GM18511 (cell line): Measurements from ENCODE around the gene CYTH1.
"Not testable (repeated sequence)": the region's sequence is repeated elsewhere in the genome, so short reads cannot be mapped to it uniquely, and the experiment has no call there.

ENCODE experiments used
- ATAC-seq: cut with Tn5 transposase; IDR thresholded peaks from one replicate; pipeline ENCODE4 v1.9.1; 2021; ENCODE audit warnings: mild to moderate bottlenecking, moderate library complexity; ENCODE audit not compliant: unreplicated experiment

Gene CYTH1

DNA sequence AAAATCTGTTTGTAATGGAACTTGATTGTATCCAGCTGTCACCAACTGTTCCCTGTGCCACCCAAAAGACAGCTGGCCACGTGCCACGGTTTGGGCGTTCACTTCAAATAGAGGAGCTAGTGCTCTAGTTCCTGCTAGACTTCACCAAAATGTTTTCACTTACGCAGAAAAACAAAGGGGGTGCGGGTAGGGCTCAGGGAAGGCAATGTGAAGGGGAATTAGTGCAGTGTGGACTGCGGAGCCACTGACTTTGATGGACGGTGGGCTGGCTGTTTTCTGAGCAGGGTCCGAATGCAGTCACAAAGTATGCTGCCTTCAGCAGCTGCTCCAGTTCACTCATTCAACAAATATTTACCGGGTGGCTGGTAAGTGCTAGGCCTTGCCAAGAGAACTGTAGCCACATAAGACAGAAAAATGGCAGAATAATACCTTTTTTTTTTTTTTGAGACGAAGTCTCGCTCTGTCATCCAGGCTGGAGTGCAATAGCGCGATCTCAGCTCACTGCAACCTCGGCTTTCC lies 7.6 kb upstream of the CYTH1 start:
- ATAC-seq: no peak

DNA sequence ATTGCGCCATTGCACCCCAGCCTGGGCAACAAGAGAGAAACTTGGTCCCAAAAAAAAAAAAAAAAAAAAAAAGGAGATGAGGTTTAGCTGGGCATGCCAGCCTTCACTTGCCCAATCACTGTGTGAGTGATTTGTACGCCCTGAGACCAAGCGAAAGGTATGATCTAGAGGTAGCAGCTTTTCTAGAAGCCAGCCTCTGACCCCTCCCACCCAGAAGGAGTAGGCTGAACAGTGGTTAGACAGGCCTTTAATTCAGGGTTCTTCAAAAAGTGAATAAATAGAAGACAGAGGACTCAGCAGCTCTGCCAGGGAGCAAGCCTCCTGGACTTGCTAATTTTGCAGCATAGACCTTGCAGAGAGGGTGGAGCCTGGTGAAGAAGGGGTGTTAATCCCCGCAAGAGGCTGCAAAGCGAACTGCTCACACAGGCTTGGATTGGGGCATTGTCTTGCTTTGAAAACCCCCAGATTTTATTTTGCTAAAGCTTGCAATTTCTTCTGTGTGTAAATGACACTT lies 7.1 kb upstream of the CYTH1 start:
- no peak for ATAC-seq

DNA sequence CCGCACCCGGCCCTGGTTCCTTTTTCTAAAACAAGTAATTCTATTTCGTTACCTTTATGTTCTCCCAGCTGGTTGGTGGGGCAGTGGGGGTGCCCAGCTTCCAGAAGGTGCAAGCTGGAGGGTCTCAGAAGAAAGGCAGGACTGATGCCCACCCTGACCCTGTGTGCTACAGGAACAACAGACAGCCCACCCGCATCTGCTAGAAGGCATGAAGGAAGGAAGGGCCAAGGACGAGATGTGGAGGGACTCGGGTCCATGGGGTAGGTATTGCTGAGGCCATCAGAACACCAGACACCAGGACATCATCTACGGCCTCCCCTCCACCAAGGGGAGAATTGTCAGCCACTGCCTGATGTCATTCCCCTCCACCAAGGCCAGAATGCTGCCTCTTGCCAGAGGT lies 6.4 kb upstream of the CYTH1 start:
- ATAC-seq: no peak

DNA sequence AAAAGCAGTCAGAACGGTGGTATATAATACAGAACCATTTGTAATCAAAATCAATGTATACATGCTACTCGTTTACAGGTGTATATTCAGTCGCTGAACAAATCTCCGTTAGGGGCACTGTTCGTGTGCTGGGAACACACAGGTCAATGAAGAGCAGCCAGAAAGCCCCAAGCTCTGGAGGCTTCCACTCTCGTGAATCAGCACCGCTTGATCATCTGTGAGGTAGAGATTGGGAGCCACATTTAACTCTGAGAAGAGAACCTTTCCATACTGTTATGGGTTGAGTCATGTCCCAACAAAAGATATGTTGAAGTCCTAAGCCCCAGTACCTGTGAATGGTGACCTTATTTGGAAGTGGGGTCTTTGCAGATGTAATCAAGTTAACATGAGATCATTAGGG lies 5.4 kb upstream of the CYTH1 start:
- no peak for ATAC-seq

DNA sequence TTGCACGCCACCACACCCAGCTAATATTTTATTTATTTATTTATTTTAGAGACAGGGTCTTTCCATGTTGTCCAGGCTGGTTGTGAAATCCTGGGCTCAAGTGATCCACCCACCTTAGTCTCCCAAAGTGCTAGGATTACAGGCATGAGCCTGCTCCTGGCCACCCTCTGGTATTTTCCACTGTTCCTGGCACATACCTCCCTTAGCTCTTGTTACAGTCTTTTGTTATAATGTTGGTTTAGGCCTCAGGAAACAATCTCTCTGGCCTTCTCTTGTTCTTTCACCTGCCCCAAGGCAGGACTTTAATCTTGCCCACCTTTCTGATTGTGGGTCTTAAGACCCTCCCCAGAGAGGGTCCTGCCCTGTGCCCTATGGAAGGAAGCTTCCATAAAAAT lies 3.6 kb upstream of the CYTH1 start:
- no peak for ATAC-seq

DNA sequence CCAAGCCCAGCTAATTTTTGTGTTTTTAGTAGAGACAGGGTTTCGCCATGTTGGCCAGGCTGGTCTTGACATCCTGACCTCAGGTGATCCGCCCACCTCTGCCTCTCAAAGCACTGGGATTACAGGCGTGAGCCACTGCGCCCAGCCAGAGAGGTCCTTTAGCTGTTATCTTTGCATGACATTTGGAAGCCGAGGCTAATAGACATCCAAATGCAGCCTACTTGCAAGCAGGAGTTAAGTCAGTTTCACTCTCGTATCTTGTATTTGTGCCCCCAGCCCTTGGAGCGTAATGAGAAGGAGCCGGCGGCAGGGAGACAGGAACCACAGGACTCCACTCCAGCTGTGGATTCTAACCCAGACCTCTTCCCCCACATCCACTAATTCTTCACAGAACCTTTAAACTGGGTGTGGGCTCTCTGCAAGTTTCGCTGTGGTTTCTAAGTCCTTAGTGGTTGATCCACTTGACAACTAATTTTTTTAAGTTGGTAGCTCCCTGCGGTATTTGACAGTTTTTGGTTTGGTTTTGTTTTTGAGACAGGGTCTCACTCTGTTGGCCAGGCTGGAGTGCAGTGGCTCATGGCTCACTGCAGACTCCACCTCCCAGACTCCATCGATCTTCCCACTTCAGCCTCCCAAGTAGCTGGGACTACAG lies 3.1 kb upstream of the CYTH1 start:
- ATAC-seq: no peak

DNA sequence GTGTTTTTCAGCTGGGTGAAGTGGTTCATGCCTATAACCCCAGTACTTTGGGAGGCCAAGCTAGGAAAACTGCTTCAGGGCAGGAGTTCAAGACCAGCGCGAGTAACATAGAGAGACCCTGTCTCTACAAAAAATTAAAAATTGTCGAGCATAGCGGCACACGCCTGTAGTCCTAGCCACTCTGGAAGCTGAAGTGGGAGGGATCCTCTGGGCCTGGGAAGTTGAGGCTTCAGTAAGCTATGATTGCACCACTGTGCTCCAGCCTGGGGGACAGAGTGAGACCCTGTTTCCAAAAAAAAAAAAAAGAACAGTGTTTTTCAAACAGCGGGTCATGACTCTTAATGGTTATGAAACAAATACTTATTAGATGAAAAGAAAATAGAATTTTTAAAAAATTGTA lies 2.3 kb upstream of the CYTH1 start:
- ATAC-seq: no peak

DNA sequence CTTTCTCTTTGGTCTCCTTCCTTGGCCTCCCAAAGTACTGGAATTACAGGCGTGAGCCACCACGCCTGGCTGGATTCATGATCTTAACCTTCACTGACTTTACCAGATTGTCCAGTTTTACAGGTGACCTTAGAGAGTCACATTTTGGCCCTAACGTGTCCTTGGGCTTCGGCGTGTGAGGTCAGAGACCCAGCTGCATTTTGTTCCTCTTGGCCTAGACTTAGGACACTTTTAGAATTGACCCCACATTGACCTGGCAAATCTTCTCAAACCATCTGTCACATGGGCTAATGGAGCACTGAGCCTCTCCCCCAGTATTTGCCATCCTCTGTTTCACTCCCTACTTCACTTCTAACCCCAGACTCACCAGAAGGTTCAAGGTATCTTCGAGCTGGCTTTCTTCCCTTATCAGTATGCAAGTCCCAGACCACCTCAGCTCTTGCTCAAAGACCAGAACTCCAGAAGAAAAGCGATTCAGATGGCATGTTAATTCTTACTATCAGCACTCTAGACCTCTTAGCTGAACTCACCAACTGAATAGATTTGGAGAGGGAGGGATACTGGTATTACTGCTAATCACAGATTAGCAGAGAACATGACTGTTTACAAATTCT lies 1.7 kb upstream of the CYTH1 start:
- ATAC-seq: no peak

DNA sequence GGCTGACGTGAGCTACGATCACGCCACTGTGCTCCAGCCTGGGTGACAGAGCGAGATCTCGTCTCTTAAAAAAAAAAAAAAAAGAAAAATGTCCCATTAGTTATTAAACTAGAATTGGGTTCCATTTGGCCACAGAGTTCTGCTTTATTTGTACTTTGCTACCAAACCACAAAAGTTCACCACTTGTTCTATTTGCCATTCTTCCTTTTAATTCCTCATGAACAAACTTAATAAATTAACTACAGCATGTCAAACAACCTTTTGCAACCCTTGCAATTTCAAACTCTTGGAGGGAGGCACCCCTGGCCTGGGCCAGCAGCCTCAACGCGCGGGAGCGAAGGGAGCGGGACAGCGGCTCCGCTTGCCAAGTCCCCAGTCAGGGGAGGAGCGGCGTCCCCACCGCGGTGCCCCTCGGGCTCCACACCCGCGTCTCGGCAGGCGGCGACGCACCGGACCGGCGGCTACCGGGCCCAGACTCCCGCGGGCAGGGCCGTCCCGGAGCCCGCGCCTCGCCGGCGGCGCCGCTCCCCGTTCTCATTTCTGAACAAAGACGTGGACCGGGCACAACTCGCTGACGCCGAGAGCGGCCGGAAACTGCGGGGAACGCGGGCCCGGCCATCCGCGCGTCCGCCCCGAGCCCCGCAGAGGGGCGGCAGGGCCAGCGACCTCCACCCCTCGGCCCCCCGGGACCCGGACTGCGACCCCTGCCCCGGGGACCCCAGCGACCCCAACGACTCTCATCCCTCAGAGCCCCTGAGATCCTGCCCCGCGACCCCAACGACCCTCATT lies 775 bp downstream of the CYTH1 start:
- no peak for ATAC-seq

DNA sequence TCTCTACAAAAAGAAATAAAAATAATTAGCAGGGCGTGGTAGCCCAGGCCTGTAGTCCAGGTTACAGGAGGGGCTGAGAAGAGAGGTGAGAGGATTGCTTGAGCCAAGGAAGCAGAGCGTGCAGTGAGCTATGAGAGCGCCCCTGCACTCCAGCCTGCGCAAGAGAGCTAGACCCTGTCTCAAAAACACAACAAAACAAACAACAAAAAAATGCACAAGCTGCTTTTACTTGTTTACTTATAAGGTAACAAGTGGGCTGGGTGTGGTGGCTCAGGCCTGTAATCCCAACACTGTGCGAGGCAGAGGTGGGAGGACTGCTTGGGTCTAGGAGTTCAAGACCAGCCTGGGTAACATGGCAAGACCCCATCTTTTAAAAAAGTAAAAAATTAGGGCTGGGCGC lies 1.7 kb downstream of the CYTH1 start:
- ATAC-seq: no peak

DNA sequence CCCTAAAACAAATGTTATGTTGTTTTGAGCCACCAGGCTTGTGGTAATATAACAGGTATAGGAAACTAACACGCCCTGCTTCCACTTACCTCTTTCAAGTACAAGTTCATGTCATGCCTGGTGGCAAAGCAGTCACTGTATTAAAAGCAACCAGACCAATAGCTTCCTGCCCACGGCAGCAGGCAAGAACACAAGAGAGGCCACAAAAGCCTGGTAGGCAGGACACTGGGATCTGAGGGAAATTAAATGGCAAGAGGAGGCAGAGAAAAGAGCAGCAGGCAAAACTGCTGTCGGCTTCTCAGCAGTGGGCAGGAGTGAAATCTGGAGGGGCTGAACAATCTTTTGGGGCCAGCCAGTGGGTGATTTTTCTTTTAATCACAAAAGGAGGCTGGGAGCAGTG lies 2.2 kb downstream of the CYTH1 start:
- ATAC-seq: no peak

DNA sequence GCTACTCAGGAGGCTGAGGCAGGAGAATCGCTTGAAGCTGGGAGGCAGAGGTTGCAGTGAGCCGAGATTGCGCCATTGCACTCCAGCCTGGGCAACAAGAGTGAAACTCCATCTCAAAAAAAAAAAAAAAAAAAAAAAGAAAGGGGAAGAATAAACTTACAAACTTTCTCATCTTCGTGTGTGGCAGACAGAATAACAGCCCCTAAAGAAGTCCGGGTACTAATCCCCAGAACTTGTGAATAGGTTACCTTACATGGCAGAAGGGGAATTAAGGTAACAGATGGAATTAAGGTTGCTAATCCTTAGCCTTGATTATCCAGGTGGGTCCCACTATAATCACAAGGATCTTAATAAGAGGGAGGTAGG lies 2.8 kb downstream of the CYTH1 start:
- ATAC-seq: not testable (repeated sequence)

DNA sequence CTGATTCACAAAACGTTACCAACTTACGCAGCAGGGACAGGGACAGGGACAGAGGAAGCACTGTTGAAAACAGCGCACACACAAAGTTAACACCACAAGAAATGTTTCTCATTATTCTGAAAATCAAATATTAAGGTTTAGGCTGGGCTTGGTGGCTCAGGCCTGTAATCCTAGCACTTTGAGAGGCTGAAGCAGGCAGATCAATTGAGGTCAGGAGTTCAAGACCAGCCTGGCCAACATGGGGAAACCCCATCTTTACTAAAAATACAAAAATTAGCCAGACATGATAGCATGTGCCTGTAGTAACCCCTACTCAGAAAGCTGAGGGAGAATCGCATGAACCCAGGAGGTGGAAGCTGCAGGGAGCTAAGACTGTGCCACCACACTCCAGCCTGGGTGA lies 4.2 kb downstream of the CYTH1 start:
- ATAC-seq: no peak

DNA sequence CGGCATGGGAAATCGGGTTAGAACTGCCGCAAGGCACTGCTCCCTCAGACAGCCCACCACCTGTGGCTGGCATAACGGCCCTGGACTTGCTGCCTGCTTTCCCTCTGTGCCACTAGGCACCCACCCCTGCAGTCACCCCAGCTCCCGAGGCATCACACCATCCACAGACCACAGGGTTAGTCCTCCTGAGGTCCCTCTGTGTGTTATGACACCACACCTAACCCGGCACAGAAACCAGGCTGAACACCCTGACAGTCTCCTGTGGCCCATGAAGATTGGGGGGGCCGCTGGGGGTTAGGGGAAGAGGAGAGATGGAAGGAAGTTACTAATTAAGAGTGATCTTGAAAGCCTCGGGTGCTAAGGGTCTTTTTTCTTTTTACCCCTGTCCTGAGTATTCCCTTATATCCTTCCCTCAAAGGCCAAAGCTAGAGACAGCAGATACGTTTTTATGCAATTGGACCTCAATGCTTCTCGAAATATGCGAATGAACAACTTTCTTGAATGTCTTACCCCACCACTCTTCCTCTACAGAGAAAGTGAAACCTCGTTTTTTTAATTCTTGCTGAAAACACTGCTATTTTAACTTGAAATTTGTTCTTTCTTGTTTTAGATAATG lies 7.0 kb downstream of the CYTH1 start:
- ATAC-seq: peak; percentile 47

DNA sequence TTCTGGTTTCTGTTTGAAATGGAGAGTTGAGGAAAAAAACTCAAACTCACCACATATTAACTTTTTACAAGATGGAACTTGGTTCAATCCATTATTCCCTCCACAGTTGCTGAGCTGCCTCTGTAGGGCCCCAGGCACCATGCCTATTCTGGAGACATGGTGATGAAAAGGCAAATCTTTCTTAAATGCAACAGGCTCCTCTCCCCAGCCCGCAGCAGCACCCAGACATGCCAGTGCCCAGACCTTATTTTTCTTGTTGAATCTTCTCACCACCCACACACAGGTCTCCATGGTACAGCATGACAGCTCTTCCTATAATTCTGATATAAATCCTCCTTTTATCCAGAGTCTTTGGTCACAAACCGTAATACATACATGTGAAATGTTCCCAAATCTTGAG lies 7.6 kb downstream of the CYTH1 start:
- ATAC-seq: peak; percentile 4

DNA sequence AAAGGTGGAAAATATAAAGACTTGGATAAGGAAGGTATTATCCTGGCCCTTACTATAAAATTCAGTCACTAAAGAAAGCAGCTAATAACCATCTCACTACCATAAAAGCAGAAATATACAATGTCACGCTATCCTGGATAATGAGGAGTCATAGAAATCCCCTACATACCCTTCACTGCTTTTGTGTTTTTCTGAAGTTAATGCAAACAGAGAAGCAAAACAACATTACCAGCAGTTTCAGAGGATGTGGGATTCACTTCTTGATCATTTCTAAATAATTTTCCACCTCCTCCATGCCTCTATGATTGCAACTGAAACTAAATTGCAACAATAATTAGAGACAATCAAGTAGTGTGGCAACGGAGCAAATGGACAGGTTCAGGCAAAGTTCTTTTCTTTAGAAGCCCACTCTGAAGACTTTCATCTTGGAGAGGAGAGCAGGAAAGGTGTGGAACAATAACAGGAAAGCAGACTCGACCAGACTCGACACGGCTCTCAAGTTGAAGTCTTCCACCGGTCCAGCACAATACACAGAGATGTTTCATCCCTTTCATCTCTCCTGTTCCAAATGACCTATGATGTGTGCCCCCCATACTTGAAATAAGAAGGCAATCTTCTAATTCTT lies 10.2 kb downstream of the CYTH1 start:
- ATAC-seq: no peak

DNA sequence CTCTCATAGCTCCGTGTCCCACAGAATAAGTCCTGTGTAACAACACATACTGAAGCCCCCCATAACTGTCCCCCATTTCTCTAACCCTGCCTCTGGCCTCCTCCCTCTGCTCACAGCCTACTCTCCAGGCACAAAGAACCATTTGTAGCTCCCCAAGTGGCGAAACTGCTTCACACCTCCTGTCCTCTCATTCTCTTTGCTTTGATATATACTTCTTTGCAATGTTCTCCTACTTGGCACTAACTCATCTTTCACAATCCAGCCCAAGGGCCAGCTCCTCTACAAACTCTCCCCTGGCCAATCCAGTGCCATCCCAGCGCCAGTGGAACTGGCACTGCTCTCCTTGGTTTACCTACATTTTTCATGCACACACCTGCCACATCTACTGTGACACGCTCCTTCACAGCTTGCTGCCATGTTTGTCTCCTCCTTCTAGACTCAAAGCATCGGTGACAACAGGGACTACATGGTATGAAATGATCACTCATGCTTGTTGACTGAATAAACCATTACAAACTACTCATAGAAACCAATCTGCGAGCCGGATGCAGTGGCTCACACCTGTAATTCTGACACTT lies 12.8 kb downstream of the CYTH1 start:
- no peak for ATAC-seq

DNA sequence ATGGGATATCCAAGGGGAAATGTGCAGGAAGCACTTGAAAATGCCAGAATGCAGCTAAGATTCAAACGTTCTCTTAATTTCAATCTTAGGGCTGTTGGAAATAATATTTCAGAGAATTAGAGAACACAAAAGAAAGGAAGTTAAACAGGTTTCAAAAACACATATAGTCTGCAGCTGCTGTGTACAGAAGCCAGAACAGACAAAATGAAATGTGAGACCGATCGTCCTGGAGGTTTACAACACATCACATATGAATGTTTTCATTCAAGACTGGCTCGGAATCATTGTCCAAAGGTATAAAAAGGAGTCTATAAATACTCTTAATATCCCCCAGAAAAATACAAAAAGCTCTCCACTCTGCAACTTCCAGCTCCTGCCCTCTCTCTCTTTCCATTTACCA lies 14.3 kb downstream of the CYTH1 start:
- ATAC-seq: no peak

DNA sequence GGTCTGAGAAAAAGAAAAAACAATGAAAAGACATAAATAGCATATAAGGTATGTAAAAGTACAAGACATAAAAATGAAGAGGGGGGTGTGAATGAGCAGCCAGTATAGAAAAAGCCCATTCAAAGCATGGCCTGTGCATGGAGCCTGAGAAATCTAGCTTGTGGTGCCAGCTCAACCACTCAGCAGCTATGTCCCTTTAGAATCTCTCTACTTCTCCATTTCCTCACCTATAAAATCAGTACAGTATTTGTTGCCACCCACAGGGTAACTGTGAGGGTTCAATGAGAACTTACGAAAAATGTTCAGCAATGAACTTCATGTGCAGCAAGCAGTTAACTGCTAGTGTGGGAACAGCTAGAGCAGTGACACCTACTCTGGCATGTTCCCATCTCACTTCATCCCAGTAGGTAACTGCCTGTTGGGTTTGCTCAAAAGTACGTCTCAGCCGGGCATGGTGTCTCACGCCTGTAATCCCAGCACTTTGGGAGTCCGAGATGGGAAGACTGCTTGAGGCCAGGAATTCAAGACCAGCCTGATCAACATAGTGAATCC lies 15.3 kb downstream of the CYTH1 start:
- no peak for ATAC-seq

DNA sequence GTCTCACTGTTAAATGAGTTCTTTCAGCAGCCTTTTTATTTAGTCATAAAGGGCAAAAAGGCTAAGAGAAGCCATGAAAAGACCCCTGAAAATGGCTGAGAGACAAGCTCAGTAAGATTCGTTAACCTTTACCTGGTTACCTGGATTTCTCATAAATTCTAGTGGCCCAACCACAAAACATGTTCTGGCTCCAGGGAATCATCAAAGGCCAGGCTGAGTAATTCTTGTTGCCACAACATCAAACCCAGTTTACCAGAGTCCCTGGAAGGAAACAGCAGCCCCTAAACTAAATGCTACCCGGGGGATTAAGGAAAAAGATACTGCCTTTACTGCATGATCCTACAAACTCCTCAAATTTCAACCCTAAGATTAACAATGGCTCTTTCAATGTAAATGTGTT lies 15.8 kb downstream of the CYTH1 start:
- ATAC-seq: no peak
